Keratinocyte (primary cell): Measurements from ENCODE around the gene LSM14B. TPM values are rescaled to one million over a fixed set of nuclear protein-coding genes. Genes with fewer than 3 reads are reported as not detected.

Experiments
- DNase-seq: peaks from one replicate; pipeline ENCODE4 v3.0.0-alpha.2; 2011; ENCODE audit warnings: low read depth, missing footprints, low spot score
- FAIRE-seq: peaks from 2 replicates; lab custom pipeline; 2011; peaks lifted over from hg19 to GRCh38; lab: Jason Lieb, UNC
- H2AFZ ChIP-seq: 2 replicates; pipeline ENCODE4 v1.6.0; 2012; ENCODE audit warnings: low read length, control low read depth, inconsistent platforms; ENCODE audit not compliant: control insufficient read depth
- H3K27ac ChIP-seq: 2 replicates; pipeline ENCODE4 v1.5.1; 2011; ENCODE audit warnings: low read length; ENCODE audit not compliant: control insufficient read depth, insufficient read depth
- H3K27me3 ChIP-seq: 3 replicates; pipeline ENCODE4 v1.6.0; 2011; ENCODE audit warnings: low read length; ENCODE audit not compliant: control insufficient read depth, insufficient read depth; ENCODE audit errors: extremely low read depth
- H3K36me3 ChIP-seq, 2 experiments: 2 replicates in 1 of 2; 3 replicates in 1 of 2; pipeline ENCODE4 v1.5.1; 2011; ENCODE audit warnings: low read length in 2 of 2, mild to moderate bottlenecking in 1 of 2; ENCODE audit not compliant: control insufficient read depth in 2 of 2, insufficient read depth in 2 of 2; ENCODE audit errors: extremely low read depth in 1 of 2
- H3K4me1 ChIP-seq: 3 replicates; pipeline ENCODE4 v1.5.1; 2011; ENCODE audit warnings: low read length; ENCODE audit not compliant: control insufficient read depth, insufficient read depth; ENCODE audit errors: extremely low read depth
- H3K4me2 ChIP-seq: 3 replicates; pipeline ENCODE4 v1.6.0; 2011; ENCODE audit warnings: low read depth, low read length; ENCODE audit not compliant: control insufficient read depth, insufficient read depth; ENCODE audit errors: extremely low read depth
- H3K4me3 ChIP-seq, 3 experiments: fragments of 200-600 bp in 1 of 3; sonication (generic) in 1 of 3; 2 replicates in 2 of 3; 3 replicates in 1 of 3; pipeline ENCODE4 v1.5.1; 2011 to 2016; ENCODE audit warnings: low read length in 3 of 3, mild to moderate bottlenecking in 3 of 3, control low read depth in 2 of 3, inconsistent platforms in 1 of 3, low read depth in 1 of 3, mixed read lengths in 1 of 3, mixed run types in 1 of 3, moderate library complexity in 1 of 3; ENCODE audit not compliant: control insufficient read depth in 2 of 3, insufficient read depth in 2 of 3; ENCODE audit errors: extremely low read depth in 1 of 3
- H3K79me2 ChIP-seq: 2 replicates; pipeline ENCODE4 v1.6.0; 2012; ENCODE audit warnings: low read length; ENCODE audit not compliant: control insufficient read depth, insufficient read depth
- H3K9ac ChIP-seq: 3 replicates; pipeline ENCODE4 v1.6.0; 2011; ENCODE audit warnings: low read length; ENCODE audit not compliant: control insufficient read depth, insufficient read depth; ENCODE audit errors: extremely low read depth
- H3K9me1 ChIP-seq: 3 replicates; pipeline ENCODE4 v1.6.0; 2011; ENCODE audit warnings: low read length; ENCODE audit not compliant: control insufficient read depth, insufficient read depth; ENCODE audit errors: extremely low read depth
- H3K9me3 ChIP-seq: 2 replicates; pipeline ENCODE4 v1.5.1; 2012; ENCODE audit warnings: low read depth, low read length; ENCODE audit not compliant: control insufficient read depth
- H4K20me1 ChIP-seq: 3 replicates; pipeline ENCODE4 v1.6.0; 2011; ENCODE audit warnings: low read length; ENCODE audit not compliant: control insufficient read depth, insufficient read depth; ENCODE audit errors: extremely low read depth
- EZH2 ChIP-seq: IDR thresholded peaks from one replicate; pipeline ENCODE4 v1.6.1; 2012; ENCODE audit warnings: inconsistent platforms, mild to moderate bottlenecking, low read length, moderate library complexity
- dilution Hi-C: fragments of 300-500 bp; cut with MboI; formaldehyde crosslinking; loops from one replicate; pipeline ENCODE4 v1.7.0; 2020; ENCODE audit warnings: low sequenced_read_pairs; ENCODE audit not compliant: extremely low pct_ligation_motif_present
- polyA plus RNA-seq, 5 experiments: library from polyadenylated mRNA; depleted of rRNA in 3 of 5; stranded (reverse) in 3 of 5; stranded (forward) in 1 of 5; unstranded in 1 of 5; fragments of >200 nt; gene quantifications; 1 replicate in 1 of 5; 2 replicates in 3 of 5; 3 replicates in 1 of 5; pipeline versions ENCODE4 v1.2.1 to v1.2.3, GENCODE V29; 2011 to 2012; ENCODE audit warnings: missing spikeins in 2 of 5, low read depth in 1 of 5, low replicate concordance in 1 of 5
- TF ChIP-seq, protein P1 (sequence below), 3 experiments: IDR thresholded peaks in 1 of 3; conservative IDR thresholded peaks in 1 of 3; optimal IDR thresholded peaks in 1 of 3; 2 replicates in 2 of 3; 3 replicates in 1 of 3; pipeline versions ENCODE3 to v1.5.1; 2011; ENCODE audit warnings: low read length in 3 of 3, mild to moderate bottlenecking in 3 of 3, moderate library complexity in 2 of 3, control low read depth in 1 of 3, inconsistent platforms in 1 of 3; ENCODE audit not compliant: insufficient read depth in 2 of 3; ENCODE audit errors: extremely low read depth in 1 of 3

LSM14B gene
- polyA plus RNA-seq, 1 donor (not counting 4 experiments of a cell fraction or from before 2014, with no cell fraction given), result 21.7 TPM

DNA sequence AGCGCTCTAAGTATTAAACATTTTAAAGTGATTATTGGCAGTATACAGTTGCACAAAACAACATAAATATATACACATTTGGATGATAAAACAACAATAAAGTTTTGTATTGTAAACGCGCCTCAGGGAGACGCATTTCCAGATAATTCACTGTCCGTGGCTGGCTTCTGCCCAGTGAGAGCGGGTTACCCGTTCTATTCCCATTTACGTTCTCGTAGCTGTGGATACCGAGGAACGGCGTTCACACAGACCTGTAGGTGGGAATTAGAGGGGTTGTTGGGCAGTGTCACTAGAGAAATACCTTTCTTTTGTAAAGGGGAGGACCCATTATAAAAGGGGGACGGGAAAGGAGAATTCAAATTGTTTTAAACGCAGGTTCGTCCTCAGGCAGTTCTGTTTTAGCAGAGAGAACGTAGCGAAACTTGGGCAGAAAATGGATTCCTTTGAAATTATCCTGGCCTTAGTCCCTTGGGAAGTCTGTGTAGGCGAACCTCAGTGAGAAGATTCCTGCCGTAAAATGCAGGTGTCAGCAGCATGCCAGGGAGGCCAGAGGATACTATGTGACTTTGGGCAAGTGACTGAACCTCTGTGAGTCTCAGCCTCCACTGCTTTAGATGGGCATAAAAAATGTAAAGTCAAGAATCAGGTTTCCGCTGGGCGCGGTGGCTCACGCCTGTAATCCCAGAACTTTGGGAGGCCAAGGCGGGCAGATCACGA, 61.3 kb downstream of the LSM14B start:
- peak overlapping the region; percentile 24 for H2AFZ ChIP-seq
- H4K20me1 ChIP-seq, result no peaks in the 10 kb centered on the region
- peaks cover 5 to 7% of the 10 kb centered on the region in 2 experiments for H3K36me3 ChIP-seq
- H3K27ac ChIP-seq, result peak overlapping the region; percentile 85
- peak overlapping the region; percentile 80 to 89 (median 88) for H3K4me3 ChIP-seq
- peaks cover 25% of the 10 kb centered on the region for H3K4me1 ChIP-seq
- TF ChIP-seq, protein P1, sequence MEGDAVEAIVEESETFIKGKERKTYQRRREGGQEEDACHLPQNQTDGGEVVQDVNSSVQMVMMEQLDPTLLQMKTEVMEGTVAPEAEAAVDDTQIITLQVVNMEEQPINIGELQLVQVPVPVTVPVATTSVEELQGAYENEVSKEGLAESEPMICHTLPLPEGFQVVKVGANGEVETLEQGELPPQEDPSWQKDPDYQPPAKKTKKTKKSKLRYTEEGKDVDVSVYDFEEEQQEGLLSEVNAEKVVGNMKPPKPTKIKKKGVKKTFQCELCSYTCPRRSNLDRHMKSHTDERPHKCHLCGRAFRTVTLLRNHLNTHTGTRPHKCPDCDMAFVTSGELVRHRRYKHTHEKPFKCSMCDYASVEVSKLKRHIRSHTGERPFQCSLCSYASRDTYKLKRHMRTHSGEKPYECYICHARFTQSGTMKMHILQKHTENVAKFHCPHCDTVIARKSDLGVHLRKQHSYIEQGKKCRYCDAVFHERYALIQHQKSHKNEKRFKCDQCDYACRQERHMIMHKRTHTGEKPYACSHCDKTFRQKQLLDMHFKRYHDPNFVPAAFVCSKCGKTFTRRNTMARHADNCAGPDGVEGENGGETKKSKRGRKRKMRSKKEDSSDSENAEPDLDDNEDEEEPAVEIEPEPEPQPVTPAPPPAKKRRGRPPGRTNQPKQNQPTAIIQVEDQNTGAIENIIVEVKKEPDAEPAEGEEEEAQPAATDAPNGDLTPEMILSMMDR (optimal IDR thresholded peaks at IDR 0.05 in 1 of 3, IDR thresholded peaks at IDR 0.05 in 1 of 3, conservative IDR thresholded peaks at IDR 0.05 in 1 of 3; ENCODE audit: extremely low read depth in 1 of 3, insufficient read depth in 2 of 3, low read length in 3 of 3), result no peak
- no peak for TF ChIP-seq EZH2
- H3K4me2 ChIP-seq, result peak overlapping the region; percentile 74
- H3K9me1 ChIP-seq, result no peaks in the 10 kb centered on the region
- DNase-seq (no peak), FAIRE-seq (no peak)
- H3K9me3 ChIP-seq, result no peaks in the 10 kb centered on the region
- peaks cover 44% of the 10 kb centered on the region for H3K79me2 ChIP-seq
- no peaks in the 10 kb centered on the region for H3K27me3 ChIP-seq
- peak overlapping the region; percentile 93 for H3K9ac ChIP-seq
- dilution Hi-C loops, result no loop called here

Other genes with a start within 250 kb of the LSM14B start
- gene TAF4, start 56.6 kb upstream of the LSM14B start, polyA plus RNA-seq, result 2.0 to 4.4 TPM (median 3.3 TPM) in 3 replicates
- 383 to 439 TPM (median 412 TPM) in 3 replicates for gene PSMA7, start 20.9 kb downstream of the LSM14B start, polyA plus RNA-seq
- 5.0 to 13.6 TPM (median 9.4 TPM) in 3 replicates for gene SS18L1, start 21.3 kb downstream of the LSM14B start, polyA plus RNA-seq
- gene MTG2, start 60.6 kb downstream of the LSM14B start, polyA plus RNA-seq, result 24.7 to 31.4 TPM (median 29.5 TPM) in 3 replicates
- not detected in 3 replicates for gene HRH3, start 97.8 kb downstream of the LSM14B start, polyA plus RNA-seq
- gene OSBPL2, start 116.0 kb downstream of the LSM14B start, polyA plus RNA-seq, result 15.9 to 21.4 TPM (median 16.9 TPM) in 3 replicates
- gene ADRM1, start 180.5 kb downstream of the LSM14B start, polyA plus RNA-seq, result 89.8 to 109 TPM (median 91.4 TPM) in 3 replicates
- 6.9 to 17.9 TPM (median 8.7 TPM) in 3 replicates for gene LAMA5, start 244.8 kb downstream of the LSM14B start, polyA plus RNA-seq